Mesothelial cell of epicardium (in vitro differentiated cells): ENCODE measurements around the gene DPF1. TPM values are rescaled to one million over a fixed set of nuclear protein-coding genes. Genes with fewer than 3 reads are reported as not detected.

ENCODE experiments used
- DNase-seq, 2 experiments: peaks; one replicate each; pipeline ENCODE4 v3.0.0; 2021; ENCODE audit warnings: low spot score in 2 of 2; ENCODE audit not compliant: unreplicated experiment in 2 of 2
- H3K27ac Mint-ChIP-seq: 2 replicates; pipeline ENCODE4 v1.8.0; 2021; ENCODE audit warnings: mixed read lengths
- H3K27me3 Mint-ChIP-seq: 2 replicates; pipeline ENCODE4 v1.8.0; 2021; ENCODE audit warnings: low read depth, mixed read lengths
- H3K36me3 Mint-ChIP-seq: 2 replicates; pipeline ENCODE4 v1.8.0; 2021; ENCODE audit warnings: mixed read lengths
- H3K4me1 Mint-ChIP-seq: 2 replicates; pipeline ENCODE4 v1.8.0; 2021; ENCODE audit warnings: mixed read lengths
- H3K4me3 Mint-ChIP-seq: 2 replicates; pipeline ENCODE4 v1.8.0; 2021; ENCODE audit warnings: mild to moderate bottlenecking, moderate library complexity, mixed read lengths
- H3K9me3 Mint-ChIP-seq: 2 replicates; pipeline ENCODE4 v1.8.0; 2021; ENCODE audit warnings: mixed read lengths
- CTCF ChIP-seq: fragments of 200-600 bp; sonication (generic); IDR thresholded peaks from one replicate; pipeline ENCODE4 v1.5.0; 2021; ENCODE audit warnings: antibody characterized with exemption; ENCODE audit not compliant: unreplicated experiment
- total RNA-seq: library from RNA; stranded (reverse); gene quantifications from 3 replicates; pipeline ENCODE4 v1.2.1, GENCODE V29; 2021

DPF1 gene
- total RNA-seq, 1 donor from 2014 or later, result 3.9 TPM

GRCh38 chr19:38172001-38172400 lies 52.0 kb downstream of the DPF1 start:
- Mint-ChIP-seq H3K4me1 (no peaks in the 10 kb centered on the region), H3K9me3 (no peaks in the 10 kb centered on the region), H3K4me3 (no peak overlapping the region), H3K27ac (no peak overlapping the region), H3K27me3 (no peaks in the 10 kb centered on the region), H3K36me3 (peaks cover 10% of the 10 kb centered on the region)
- no peak for DNase-seq
- TF ChIP-seq CTCF, result no peak

- peaks cover 17% of the 10 kb centered on the region for H3K36me3 Mint-ChIP-seq
- no peak overlapping the region for H3K4me3 Mint-ChIP-seq
- no peak for TF ChIP-seq CTCF
- H3K27ac Mint-ChIP-seq, result no peak overlapping the region
- H3K4me1 Mint-ChIP-seq, result no peaks in the 10 kb centered on the region
- DNase-seq, result no peak
- no peaks in the 10 kb centered on the region for H3K27me3 Mint-ChIP-seq
- H3K9me3 Mint-ChIP-seq, result no peaks in the 10 kb centered on the region
These were observed 53.7 kb downstream of the DPF1 start for GRCh38 chr19:38170334-38170733.

GRCh38 chr19:38168637-38169036 lies 55.4 kb downstream of the DPF1 start:
- Mint-ChIP-seq H3K9me3 (no peaks in the 10 kb centered on the region), H3K36me3 (peaks cover 30% of the 10 kb centered on the region), H3K4me3 (no peak overlapping the region), H3K4me1 (no peaks in the 10 kb centered on the region), H3K27me3 (no peaks in the 10 kb centered on the region), H3K27ac (no peak overlapping the region)
- no peak for TF ChIP-seq CTCF
- DNase-seq, result no peak

GRCh38 chr19:38165335-38165734 lies 58.7 kb downstream of the DPF1 start:
- Mint-ChIP-seq H3K4me3 (no peak overlapping the region), H3K27ac (no peak overlapping the region), H3K27me3 (no peaks in the 10 kb centered on the region), H3K9me3 (peaks cover 3% of the 10 kb centered on the region), H3K36me3 (peaks cover 51% of the 10 kb centered on the region), H3K4me1 (no peaks in the 10 kb centered on the region)
- no peak for DNase-seq
- no peak for TF ChIP-seq CTCF

- H3K9me3 Mint-ChIP-seq, result peaks cover 3% of the 10 kb centered on the region
- H3K4me3 Mint-ChIP-seq, result no peak overlapping the region
- peaks cover 51% of the 10 kb centered on the region for H3K36me3 Mint-ChIP-seq
- H3K4me1 Mint-ChIP-seq, result no peaks in the 10 kb centered on the region
- H3K27ac Mint-ChIP-seq, result no peak overlapping the region
- no peaks in the 10 kb centered on the region for H3K27me3 Mint-ChIP-seq
- TF ChIP-seq CTCF, result no peak
- no peak for DNase-seq
These were observed 59.5 kb downstream of the DPF1 start for GRCh38 chr19:38164526-38164925.
